HG02840 (cell line): ENCODE measurements around the gene RPN1.
"Not testable (repeated sequence)": the region's sequence is repeated elsewhere in the genome, so short reads cannot be mapped to it uniquely, and the experiment has no call there.

Source experiments
- ATAC-seq: cut with Tn5 transposase; IDR thresholded peaks from one replicate; pipeline ENCODE4 v1.9.1; 2021; ENCODE audit warnings: mild to moderate bottlenecking, moderate library complexity, moderate number of reproducible peaks; ENCODE audit not compliant: unreplicated experiment, low FRiP score

RPN1 gene

GRCh38 chr3:128613083-128613829 lies 37.4 kb downstream of the RPN1 start:
- no peak for ATAC-seq

GRCh38 chr3:128610451-128611070 lies 40.1 kb downstream of the RPN1 start:
- no peak for ATAC-seq

GRCh38 chr3:128609294-128609693 lies 41.3 kb downstream of the RPN1 start:
- no peak for ATAC-seq

- ATAC-seq: no peak
Measured at GRCh38 chr3:128607710-128608048, 42.9 kb downstream of the RPN1 start.

GRCh38 chr3:128606094-128606493 lies 44.5 kb downstream of the RPN1 start:
- no peak for ATAC-seq

- ATAC-seq: no peak
Measured at GRCh38 chr3:128605091-128606046, 45.2 kb downstream of the RPN1 start.

- ATAC-seq: no peak
Measured at GRCh38 chr3:128603811-128604775, 46.5 kb downstream of the RPN1 start.

GRCh38 chr3:128603313-128603712 lies 47.3 kb downstream of the RPN1 start:
- no peak for ATAC-seq

GRCh38 chr3:128598884-128599664 lies 51.5 kb downstream of the RPN1 start:
- no peak for ATAC-seq

GRCh38 chr3:128597900-128598299 lies 52.7 kb downstream of the RPN1 start:
- no peak for ATAC-seq

- no peak for ATAC-seq
Measured at GRCh38 chr3:128592864-128593263, 57.8 kb downstream of the RPN1 start.

GRCh38 chr3:128591738-128592426 lies 58.7 kb downstream of the RPN1 start:
- no peak for ATAC-seq

GRCh38 chr3:128590948-128591347 lies 59.7 kb downstream of the RPN1 start:
- no peak for ATAC-seq

GRCh38 chr3:128589985-128590384 lies 60.6 kb downstream of the RPN1 start:
- not testable (repeated sequence) for ATAC-seq

- ATAC-seq: no peak
Measured at GRCh38 chr3:128588147-128588546, 62.5 kb downstream of the RPN1 start.

GRCh38 chr3:128587391-128587790 lies 63.2 kb downstream of the RPN1 start:
- ATAC-seq: no peak

GRCh38 chr3:128586932-128587331 lies 63.7 kb downstream of the RPN1 start:
- not testable (repeated sequence) for ATAC-seq

- ATAC-seq: not testable (repeated sequence)
Measured at GRCh38 chr3:128586391-128586790, 64.2 kb downstream of the RPN1 start.

GRCh38 chr3:128585974-128586373 lies 64.6 kb downstream of the RPN1 start:
- ATAC-seq: no peak
